NCI-H1092 treated with DMSO at 0.1 percent for 48 hours (cell line): ENCODE measurements around the gene SLC29A2.

Source experiments
- DNase-seq: peaks from one replicate; lab custom pipeline; 2025; lab: John Stamatoyannopoulos, UW

Gene SLC29A2

GRCh38 chr11:66371627-66372415 lies at the start of gene SLC29A2:
Gene SLC29A2, minus strand, starts transcription at chr11:66371760. Its CDS starts 169 bp downstream, at chr11:66371591.
- peak; percentile 80 for DNase-seq

- peak; percentile 90 for DNase-seq
These were observed 49.3 kb upstream of the SLC29A2 start, which contains the start of gene NPAS4 for GRCh38 chr11:66420671-66421476. Gene NPAS4, plus strand, starts transcription at chr11:66421035. Its CDS starts 145 bp downstream, at chr11:66421180.

- DNase-seq = peak; percentile 68
These were observed 48.3 kb upstream of the SLC29A2 start for GRCh38 chr11:66419825-66420224.

GRCh38 chr11:66418986-66419308 lies 47.4 kb upstream of the SLC29A2 start:
- no peak for DNase-seq

GRCh38 chr11:66418168-66418985 lies 46.8 kb upstream of the SLC29A2 start:
- peak; percentile 35 for DNase-seq

- DNase-seq = no peak
These were observed 45.4 kb upstream of the SLC29A2 start for GRCh38 chr11:66417000-66417399.

GRCh38 chr11:66415423-66415822 lies 43.9 kb upstream of the SLC29A2 start:
- no peak for DNase-seq

- DNase-seq = no peak
These were observed 42.8 kb upstream of the SLC29A2 start for GRCh38 chr11:66414120-66414934.

GRCh38 chr11:66413167-66413566 lies 41.6 kb upstream of the SLC29A2 start:
- no peak for DNase-seq

GRCh38 chr11:66412110-66412509 lies 40.5 kb upstream of the SLC29A2 start:
- no peak for DNase-seq

- DNase-seq = no peak
These were observed 39.8 kb upstream of the SLC29A2 start for GRCh38 chr11:66411323-66411722.

GRCh38 chr11:66410191-66410590 lies 38.6 kb upstream of the SLC29A2 start:
- no peak for DNase-seq

- DNase-seq = no peak
These were observed 37.7 kb upstream of the SLC29A2 start for GRCh38 chr11:66409226-66409625.

- peak; percentile 95 for DNase-seq
These were observed 37.1 kb upstream of the SLC29A2 start for GRCh38 chr11:66408488-66409214.

- DNase-seq = no peak
These were observed 36.1 kb upstream of the SLC29A2 start for GRCh38 chr11:66407651-66408050.

GRCh38 chr11:66393954-66394353 lies 22.4 kb upstream of the SLC29A2 start:
- no peak for DNase-seq

GRCh38 chr11:66391322-66391721 lies 19.8 kb upstream of the SLC29A2 start:
- DNase-seq = no peak

- peak; percentile 70 for DNase-seq
These were observed 17.3 kb upstream of the SLC29A2 start for GRCh38 chr11:66388780-66389386.

GRCh38 chr11:66386171-66387069 lies 14.9 kb upstream of the SLC29A2 start:
- peak; percentile 66 for DNase-seq
